Measurements from ENCODE around the gene ARHGAP26. TPM values are rescaled to one million over a fixed set of nuclear protein-coding genes. Genes with fewer than 3 reads are reported as not detected.

Gene ARHGAP26
- total and polyA plus RNA-seq, 2 donors (not counting 3 experiments of a cell fraction or from before 2014, with no cell fraction given) = 3.1 to 16.2 TPM

DNA sequence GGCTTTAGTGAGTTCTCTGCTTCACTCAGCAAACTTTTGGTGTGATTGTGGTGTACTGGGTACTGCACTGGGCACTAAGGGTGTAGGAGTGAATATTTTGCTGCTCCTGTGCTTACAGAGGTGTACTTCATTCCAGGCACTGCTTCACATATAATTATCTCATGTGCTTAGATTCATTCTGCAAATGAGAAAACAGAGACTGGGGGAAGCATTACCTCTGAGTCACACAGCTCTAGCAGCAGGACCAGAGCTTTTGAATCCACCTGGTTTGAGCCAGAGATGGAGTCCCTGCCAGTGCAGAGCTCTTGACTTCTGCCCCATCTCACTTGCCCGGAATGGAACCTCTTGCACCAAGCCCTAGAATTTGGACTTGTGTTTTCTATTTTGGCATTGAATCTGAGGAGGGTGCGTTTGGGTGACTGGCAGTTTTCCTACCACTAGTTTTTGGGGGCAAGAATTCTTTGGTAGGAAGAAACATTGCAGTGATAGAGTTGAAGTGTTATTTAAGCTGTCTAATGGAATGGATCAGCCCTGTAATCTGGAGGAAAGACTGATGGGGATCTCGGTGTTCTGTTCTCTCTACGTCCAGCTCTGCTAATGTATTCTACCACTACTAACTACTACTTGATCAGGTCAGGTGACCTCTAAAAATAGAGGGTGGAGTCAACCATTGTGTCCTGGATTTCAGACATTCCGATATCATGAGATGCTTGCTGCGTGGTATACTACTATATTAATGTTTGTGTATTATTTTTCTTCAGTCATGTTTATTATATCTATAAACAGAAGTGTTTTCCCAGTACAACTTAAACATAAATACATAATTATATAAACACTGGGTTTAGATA, 2.5 kb downstream of the ARHGAP26 start:
- dilution Hi-C loops (cut with MboI; ENCODE audit: extremely low pct_ligation_motif_present, low sequenced_read_pairs) (no loop called here), intact Hi-C loops (cut with micrococcal nuclease) (no loop called here)
- no peak for DNase-seq (ENCODE audit: low read depth, low spot score)
- H3K79me2 ChIP-seq (ENCODE audit: control insufficient read depth, insufficient read depth, low read length) = no peaks in the 10 kb centered on the region
- H3K27me3 ChIP-seq (ENCODE audit: control insufficient read depth in 2 of 2, insufficient read depth in 2 of 2, low read length in 2 of 2) = no peaks in the 10 kb centered on the region
- TF ChIP-seq GATA2 (IDR thresholded peaks at IDR 0.05; ENCODE audit: insufficient read depth, insufficient read length, low read depth, low read length) (no peak), EZH2 (IDR thresholded peaks at IDR 0.05; ENCODE audit: borderline replicate concordance, low read depth, low read length, severe bottlenecking) (no peak), POLR2AphosphoS5 (IDR thresholded peaks at IDR 0.05; ENCODE audit: insufficient read depth, low read depth, low read length) (no peak), FOS (IDR thresholded peaks at IDR 0.05; ENCODE audit: borderline replicate concordance, insufficient read depth, low read length) (no peak), MYC (IDR thresholded peaks at IDR 0.05; ENCODE audit: low read depth, low read length) (no peak), JUN (IDR thresholded peaks at IDR 0.05; ENCODE audit: borderline replicate concordance, insufficient read depth, insufficient read length, low read depth) (no peak), POLR2A (IDR thresholded peaks at IDR 0.05; ENCODE audit: low read depth, low read length) (no peak)
- TF ChIP-seq, protein P1, sequence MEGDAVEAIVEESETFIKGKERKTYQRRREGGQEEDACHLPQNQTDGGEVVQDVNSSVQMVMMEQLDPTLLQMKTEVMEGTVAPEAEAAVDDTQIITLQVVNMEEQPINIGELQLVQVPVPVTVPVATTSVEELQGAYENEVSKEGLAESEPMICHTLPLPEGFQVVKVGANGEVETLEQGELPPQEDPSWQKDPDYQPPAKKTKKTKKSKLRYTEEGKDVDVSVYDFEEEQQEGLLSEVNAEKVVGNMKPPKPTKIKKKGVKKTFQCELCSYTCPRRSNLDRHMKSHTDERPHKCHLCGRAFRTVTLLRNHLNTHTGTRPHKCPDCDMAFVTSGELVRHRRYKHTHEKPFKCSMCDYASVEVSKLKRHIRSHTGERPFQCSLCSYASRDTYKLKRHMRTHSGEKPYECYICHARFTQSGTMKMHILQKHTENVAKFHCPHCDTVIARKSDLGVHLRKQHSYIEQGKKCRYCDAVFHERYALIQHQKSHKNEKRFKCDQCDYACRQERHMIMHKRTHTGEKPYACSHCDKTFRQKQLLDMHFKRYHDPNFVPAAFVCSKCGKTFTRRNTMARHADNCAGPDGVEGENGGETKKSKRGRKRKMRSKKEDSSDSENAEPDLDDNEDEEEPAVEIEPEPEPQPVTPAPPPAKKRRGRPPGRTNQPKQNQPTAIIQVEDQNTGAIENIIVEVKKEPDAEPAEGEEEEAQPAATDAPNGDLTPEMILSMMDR (IDR thresholded peaks at IDR 0.05; ENCODE audit: extremely low read depth in 1 of 2, insufficient read depth in 1 of 2, low read depth in 1 of 2, low read length in 2 of 2) = no peak
- TF ChIP-seq, protein P2, sequence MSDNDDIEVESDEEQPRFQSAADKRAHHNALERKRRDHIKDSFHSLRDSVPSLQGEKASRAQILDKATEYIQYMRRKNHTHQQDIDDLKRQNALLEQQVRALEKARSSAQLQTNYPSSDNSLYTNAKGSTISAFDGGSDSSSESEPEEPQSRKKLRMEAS (IDR thresholded peaks at IDR 0.05; ENCODE audit: insufficient read depth, insufficient read length) = no peak
- CTCF ChIA-PET = interaction anchor here (1.0 to 6.6 kb wide), 10 partner anchors 9 to 116 kb away, joined by 3 to 92 read pairs (median 22); no protein-coding TSS in a partner anchor
- H3K4me1 ChIP-seq (ENCODE audit: control insufficient read depth, extremely low read depth, insufficient read depth, low read length) = peaks cover 10% of the 10 kb centered on the region
- H3K9me3 ChIP-seq (replicated peaks; ENCODE audit: control insufficient read depth, insufficient read depth, low read length) = no peaks in the 10 kb centered on the region
- H3K9ac ChIP-seq (replicated peaks; ENCODE audit: extremely low read depth, insufficient read depth, low read length) = no peak overlapping the region
- H3K4me2 ChIP-seq (ENCODE audit: insufficient read depth, low read length) = no peak overlapping the region
- FAIRE-seq = no peak
- H2AFZ ChIP-seq (ENCODE audit: low read depth, low read length) = no peak overlapping the region
- POLR2A ChIA-PET = no interaction called here
- no TSS peak for BruUV-seq (replicated peaks)
- no peaks in the 10 kb centered on the region for H4K20me1 ChIP-seq (replicated peaks; ENCODE audit: control insufficient read depth, extremely low read depth, insufficient read depth, low read length)
- H3K4me3 ChIP-seq (replicated peaks in 1 of 3; ENCODE audit: insufficient read depth in 1 of 3, low read depth in 1 of 3, low read length in 3 of 3) = no peak overlapping the region
- no peaks in the 10 kb centered on the region for H3K36me3 ChIP-seq (ENCODE audit: control insufficient read depth in 2 of 2, extremely low read depth in 1 of 2, insufficient read depth in 2 of 2, low read length in 2 of 2)
- H3K9me1 ChIP-seq (replicated peaks; ENCODE audit: control insufficient read depth, extremely low read depth, insufficient read depth, low read length) = no peaks in the 10 kb centered on the region
- H3K27ac ChIP-seq (ENCODE audit: insufficient read depth, low read depth, low read length) = no peak overlapping the region
